ENCODE results near the gene PTPRM. TPM values are rescaled to one million over a fixed set of nuclear protein-coding genes. Genes with fewer than 3 reads are reported as not detected.

The PTPRM gene
- total and polyA plus RNA-seq, 2 of the 4 experiments (the other 2 are of a cell fraction) = 28.3 to 51.2 TPM

- in situ Hi-C loops (cut with MboI; ENCODE audit: low sequenced_read_pairs) = no loop called here
- Histone ChIP-seq H4K20me1 (ENCODE audit: insufficient read depth, low read length) (no peaks in the 10 kb centered on the region), H2AFZ (replicated peaks; ENCODE audit: low read length, poor library complexity) (no peak overlapping the region), H3K79me1 (ENCODE audit: low read depth in 1 of 2, low read length in 2 of 2) (no peaks in the 10 kb centered on the region), H3K27me3 (ENCODE audit: control insufficient read depth, insufficient read depth, low read length) (no peaks in the 10 kb centered on the region), H2BK5ac (ENCODE audit: low read depth, low read length, poor library complexity, severe bottlenecking) (no peak overlapping the region), H3K4me3 (ENCODE audit: insufficient read depth, low read depth, low read length) (no peak overlapping the region), H3K9me1 (ENCODE audit: insufficient read depth, low read length) (peaks cover 5% of the 10 kb centered on the region; the same call in 1 of the 2 replicates), H2AK5ac (ENCODE audit: low read depth, low read length) (no peak overlapping the region), H3K4me2 (ENCODE audit: low read depth, low read length) (no peak overlapping the region), H4K5ac (ENCODE audit: low read depth, low read length) (no peak overlapping the region), H3K18ac (ENCODE audit: low read depth, low read length) (no peak overlapping the region), H4K8ac (ENCODE audit: low read depth in 2 of 2, low read length in 2 of 2) (no peak overlapping the region), H3K14ac (replicated peaks; ENCODE audit: low read depth, low read length) (no peak overlapping the region), H3K56ac (ENCODE audit: extremely low read depth, insufficient read depth, low read length) (no peak overlapping the region), H3K4ac (ENCODE audit: low read depth, low read length) (no peak overlapping the region), H2BK120ac (ENCODE audit: low read depth, low read length) (no peak overlapping the region), H2AK9ac (replicated peaks; ENCODE audit: low read depth, low read length, poor library complexity) (no peak overlapping the region), H3K27ac (ENCODE audit: insufficient read depth, low read length) (no peak overlapping the region), H3K23ac (ENCODE audit: low read depth, low read length) (no peak overlapping the region), H4K91ac (ENCODE audit: insufficient read depth, low read depth, low read length) (no peak overlapping the region), H3K9ac (ENCODE audit: low read depth, low read length) (no peak overlapping the region), H3K4me1 (ENCODE audit: control insufficient read depth, insufficient read depth, low read length) (peaks cover 4% of the 10 kb centered on the region), H2BK15ac (ENCODE audit: low read depth, low read length) (no peak overlapping the region), H3K36me3 (ENCODE audit: control insufficient read depth, insufficient read depth, low read length) (no peaks in the 10 kb centered on the region), H2BK20ac (ENCODE audit: low read depth, low read length) (no peak overlapping the region), H3K9me3 (ENCODE audit: control insufficient read depth, insufficient read depth, low read length) (no peaks in the 10 kb centered on the region)
- intact Hi-C loops (cut with micrococcal nuclease) = no loop called here
- no CpG with 5 or more reads among the region's 1 CpG for WGBS, 2 experiments (ENCODE audit: extremely low coverage in 2 of 2, insufficient read length in 1 of 2)
- TF ChIP-seq RFX5 (IDR thresholded peaks at IDR 0.05; ENCODE audit: low read depth, low read length) (no peak), MAFK (IDR thresholded peaks at IDR 0.05; ENCODE audit: low read depth, low read length) (no peak), BHLHE40 (IDR thresholded peaks at IDR 0.05; ENCODE audit: low read depth, low read length) (no peak), SMC3 (IDR thresholded peaks at IDR 0.05; ENCODE audit: low read depth, low read length) (no peak)
- DNase-seq (no peak), ATAC-seq (ENCODE audit: low read depth) (no peak)
- ChIA-PET POLR2A (ENCODE audit: unreplicated experiment) (no interaction called here), CTCF (no interaction called here)
- dilution Hi-C loops (cut with HindIII; ENCODE audit: low sequenced_read_pairs, unreplicated experiment) = no loop called here
- no TSS peak for BruUV-seq (replicated peaks)
Measured at GRCh38 chr18:8333961-8334360, 766.8 kb downstream of the PTPRM start.
